SH-SY5Y (cell line): ENCODE results near the gene INAVA.

Experiments used
- GATA2 ChIP-seq: IDR thresholded peaks from 2 replicates; pipeline ENCODE4 v1.6.1; 2011; ENCODE audit warnings: mild to moderate bottlenecking, low read depth, low read length
- GATA3 ChIP-seq: IDR thresholded peaks from 2 replicates; pipeline ENCODE4 v1.6.1; 2011; ENCODE audit warnings: low read depth, mild to moderate bottlenecking, low read length, moderate library complexity

- TF ChIP-seq GATA2: no peak
- TF ChIP-seq GATA3: no peak
Observed at GRCh38 chr1:200907611-200908097, 13.0 kb downstream of the INAVA start.
